HEK293 (cell line): Measurements from ENCODE around the gene ARMCX6.

Experiments
- BCL11A ChIP-seq: fragments of 450-650 bp; formaldehyde crosslinking; IDR thresholded peaks from 2 replicates; pipeline ENCODE4 v1.5.1; 2016; ENCODE audit warnings: low read depth, missing biosample characterization, missing genetic modification characterization
- EGR2 ChIP-seq: fragments of 450-650 bp; formaldehyde crosslinking; IDR thresholded peaks from 2 replicates; pipeline ENCODE4 v1.5.1; 2016; ENCODE audit warnings: low read depth, missing biosample characterization, missing genetic modification characterization
- IKZF3 ChIP-seq: fragments of 450-650 bp; IDR thresholded peaks from 2 replicates; pipeline ENCODE4 v1.5.0; 2018; ENCODE audit warnings: missing biosample characterization, mild to moderate bottlenecking, missing genetic modification characterization, moderate library complexity
- KLF16 ChIP-seq: fragments of 450-650 bp; formaldehyde crosslinking; IDR thresholded peaks from 2 replicates; pipeline ENCODE4 v1.5.1; 2017; ENCODE audit warnings: missing biosample characterization, missing genetic modification characterization
- OSR2 ChIP-seq: fragments of 450-650 bp; formaldehyde crosslinking; IDR thresholded peaks from 2 replicates; pipeline ENCODE4 v1.5.1; 2016; ENCODE audit warnings: missing biosample characterization, missing genetic modification characterization
- RBAK ChIP-seq: fragments of 450-650 bp; formaldehyde crosslinking; IDR thresholded peaks from 2 replicates; pipeline ENCODE4 v1.5.1; 2016; ENCODE audit warnings: missing biosample characterization, missing genetic modification characterization
- SETDB1 ChIP-seq: IDR thresholded peaks from one replicate; pipeline ENCODE4 v1.6.1; 2017; ENCODE audit warnings: mild to moderate bottlenecking, low read length, moderate library complexity, mixed read lengths; ENCODE audit not compliant: insufficient read length
- TRIM28 ChIP-seq: IDR thresholded peaks from 2 replicates; pipeline ENCODE4 v1.6.1; 2011; ENCODE audit warnings: low read length, control low read depth, borderline replicate concordance
- TSHZ1 ChIP-seq: fragments of 450-650 bp; formaldehyde crosslinking; IDR thresholded peaks from 2 replicates; pipeline ENCODE4 v1.5.1; 2016; ENCODE audit warnings: missing biosample characterization, missing genetic modification characterization, borderline replicate concordance
- ZBTB6 ChIP-seq: fragments of 450-650 bp; formaldehyde crosslinking; IDR thresholded peaks from 2 replicates; pipeline ENCODE4 v1.5.1; 2017; ENCODE audit warnings: missing biosample characterization, missing genetic modification characterization
- ZNF121 ChIP-seq: fragments of 450-650 bp; formaldehyde crosslinking; IDR thresholded peaks from 2 replicates; pipeline ENCODE4 v1.5.1; 2016; ENCODE audit warnings: missing biosample characterization, missing genetic modification characterization
- ZNF138 ChIP-seq: fragments of 450-650 bp; formaldehyde crosslinking; IDR thresholded peaks from 2 replicates; pipeline ENCODE4 v1.5.1; 2016; ENCODE audit warnings: missing biosample characterization, missing genetic modification characterization, borderline replicate concordance
- ZNF174 ChIP-seq: fragments of 450-650 bp; formaldehyde crosslinking; IDR thresholded peaks from 2 replicates; pipeline ENCODE4 v1.5.0; 2017; ENCODE audit warnings: missing biosample characterization, mild to moderate bottlenecking, missing genetic modification characterization
- ZNF214 ChIP-seq: fragments of 450-650 bp; formaldehyde crosslinking; IDR thresholded peaks from 2 replicates; pipeline ENCODE4 v1.5.1; 2017; ENCODE audit warnings: missing biosample characterization, mild to moderate bottlenecking, missing genetic modification characterization, borderline replicate concordance
- ZNF26 ChIP-seq: fragments of 450-650 bp; formaldehyde crosslinking; IDR thresholded peaks from 2 replicates; pipeline ENCODE4 v1.5.1; 2016; ENCODE audit warnings: missing biosample characterization, missing genetic modification characterization
- ZNF354C ChIP-seq: fragments of 450-650 bp; formaldehyde crosslinking; IDR thresholded peaks from 2 replicates; pipeline ENCODE4 v1.5.1; 2016; ENCODE audit warnings: missing biosample characterization, missing genetic modification characterization, low read depth, borderline replicate concordance
- ZNF366 ChIP-seq: fragments of 450-650 bp; formaldehyde crosslinking; conservative IDR thresholded peaks from 2 replicates; pipeline ENCODE4 v1.5.1; 2016; ENCODE audit warnings: missing biosample characterization, missing genetic modification characterization
- ZNF488 ChIP-seq: fragments of 450-650 bp; formaldehyde crosslinking; IDR thresholded peaks from 2 replicates; pipeline ENCODE4 v1.5.1; 2016; ENCODE audit warnings: missing biosample characterization, missing genetic modification characterization
- ZNF513 ChIP-seq: fragments of 450-650 bp; IDR thresholded peaks from 2 replicates; pipeline ENCODE4 v1.5.1; 2018; ENCODE audit warnings: missing biosample characterization, missing genetic modification characterization
- ZNF555 ChIP-seq: fragments of 450-650 bp; formaldehyde crosslinking; conservative IDR thresholded peaks from 2 replicates; pipeline ENCODE4 v1.5.1; 2017; ENCODE audit warnings: missing biosample characterization, mild to moderate bottlenecking, missing genetic modification characterization, inconsistent platforms
- ZNF596 ChIP-seq: fragments of 450-650 bp; IDR thresholded peaks from 2 replicates; pipeline ENCODE4 v1.5.0; 2018; ENCODE audit warnings: missing biosample characterization, mild to moderate bottlenecking, missing genetic modification characterization, moderate library complexity
- ZNF645 ChIP-seq: fragments of 450-650 bp; formaldehyde crosslinking; IDR thresholded peaks from 2 replicates; pipeline ENCODE4; 2016; ENCODE audit warnings: missing biosample characterization, missing genetic modification characterization
- ZNF658 ChIP-seq: fragments of 450-650 bp; formaldehyde crosslinking; IDR thresholded peaks from 2 replicates; pipeline ENCODE4; 2016; ENCODE audit warnings: missing biosample characterization, missing genetic modification characterization
- ZNF664 ChIP-seq: fragments of 450-650 bp; formaldehyde crosslinking; IDR thresholded peaks from 2 replicates; pipeline ENCODE4 v1.5.1; 2016; ENCODE audit warnings: missing biosample characterization, missing genetic modification characterization
- ZNF707 ChIP-seq: fragments of 450-650 bp; formaldehyde crosslinking; IDR thresholded peaks from 2 replicates; pipeline ENCODE4 v1.5.1; 2016; ENCODE audit warnings: missing biosample characterization, missing genetic modification characterization
- ZSCAN4 ChIP-seq: fragments of 450-650 bp; formaldehyde crosslinking; IDR thresholded peaks from 2 replicates; pipeline ENCODE4 v1.5.1; 2017; ENCODE audit warnings: missing biosample characterization, missing genetic modification characterization

ARMCX6 gene

GRCh38 chrX:101617211-101618191 lies at the start of gene ARMCX6 (continued):
- TF ChIP-seq ZNF26 (no peak), KLF16 (tag by site-specific recombination) (no peak), ZNF658 (tag by site-specific recombination) (no peak), ZNF664 (tag by site-specific recombination) (no peak), ZNF138 (tag by site-specific recombination) (no peak), ZNF513 (no peak), ZNF121 (no peak), SETDB1 (no peak), ZNF707 (tag by site-specific recombination) (0 out of 2 replicates have a peak, but pooled peaks have one; percentile 18), RBAK (tag by site-specific recombination) (no peak), TRIM28 (no peak), ZNF174 (no peak), ZSCAN4 (tag by site-specific recombination) (no peak), ZNF645 (tag by site-specific recombination) (no peak), ZNF214 (tag by site-specific recombination) (no peak), EGR2 (tag by site-specific recombination) (peak; percentile 32; the same call in 1 of the 2 replicates), OSR2 (no peak), IKZF3 (tag by site-specific recombination) (no peak), ZNF596 (no peak), ZNF555 (tag by site-specific recombination) (no peak), TSHZ1 (tag by site-specific recombination) (no peak), ZNF366 (no peak), ZNF354C (tag by site-specific recombination) (no peak), BCL11A (no peak), ZBTB6 (tag by site-specific recombination) (no peak), ZNF488 (tag by site-specific recombination) (no peak)
